H9 (cell line): ENCODE results near the gene COX4I2. TPM values are rescaled to one million over a fixed set of nuclear protein-coding genes. Genes with fewer than 3 reads are reported as not detected.

Source experiments
- DNase-seq: peaks from one replicate; pipeline ENCODE4 v3.0.0-alpha.2; 2017
- H2AFZ ChIP-seq: one replicate; pipeline ENCODE4 v1.6.1; 2013; ENCODE audit warnings: mild to moderate bottlenecking, low read length, control low read depth, moderate library complexity
- H2AK5ac ChIP-seq: 2 replicates; pipeline ENCODE4 v1.6.1; 2013; ENCODE audit warnings: low read length, control low read depth, mixed read lengths; ENCODE audit not compliant: insufficient read length
- H2BK120ac ChIP-seq: one replicate; pipeline ENCODE4 v1.6.1; 2013; ENCODE audit warnings: low read depth, mild to moderate bottlenecking, low read length, control low read depth, inconsistent platforms; ENCODE audit not compliant: poor library complexity, severe bottlenecking
- H2BK12ac ChIP-seq: 2 replicates; pipeline ENCODE4 v1.6.1; 2013; ENCODE audit warnings: low read length, control low read depth, mixed read lengths, low read depth; ENCODE audit not compliant: insufficient read length
- H2BK15ac ChIP-seq: 2 replicates; pipeline ENCODE4 v1.6.1; 2013; ENCODE audit warnings: low read depth, low read length, control low read depth
- H2BK20ac ChIP-seq: one replicate; pipeline ENCODE4 v1.6.1; 2013; ENCODE audit warnings: low read depth, mild to moderate bottlenecking, low read length, control low read depth, inconsistent platforms; ENCODE audit not compliant: poor library complexity, severe bottlenecking
- H2BK5ac ChIP-seq: 2 replicates; pipeline ENCODE4 v1.6.1; 2013; ENCODE audit warnings: low read length, control low read depth, mixed read lengths; ENCODE audit not compliant: insufficient read length
- H3K14ac ChIP-seq: 2 replicates; pipeline ENCODE4 v1.6.1; 2013; ENCODE audit warnings: low read length, control low read depth; ENCODE audit not compliant: insufficient read depth
- H3K18ac ChIP-seq: 2 replicates; pipeline ENCODE4 v1.6.1; 2013; ENCODE audit warnings: low read depth, mild to moderate bottlenecking, mixed read lengths, low read length, control low read depth; ENCODE audit not compliant: insufficient read length
- H3K23ac ChIP-seq: 2 replicates; pipeline ENCODE4 v1.6.1; 2013; ENCODE audit warnings: low read length, control low read depth, mixed read lengths, low read depth; ENCODE audit not compliant: insufficient read length
- H3K23me2 ChIP-seq: 2 replicates; pipeline ENCODE4 v1.6.1; 2013; ENCODE audit warnings: low read depth, mild to moderate bottlenecking, mixed read lengths, low read length, control low read depth; ENCODE audit not compliant: insufficient read length, poor library complexity, severe bottlenecking
- H3K27ac ChIP-seq: 2 replicates; pipeline ENCODE4 v1.5.1; 2013; ENCODE audit warnings: low read length, control low read depth, mixed read lengths, low read depth; ENCODE audit not compliant: insufficient read length
- H3K27me3 ChIP-seq: 2 replicates; pipeline ENCODE4 v1.6.1; 2013; ENCODE audit warnings: low read length, control low read depth, inconsistent platforms; ENCODE audit not compliant: insufficient read depth
- H3K4ac ChIP-seq: 2 replicates; pipeline ENCODE4 v1.6.1; 2013; ENCODE audit warnings: low read depth, mild to moderate bottlenecking, control low read depth, inconsistent platforms, low read length, moderate library complexity
- H3K4me1 ChIP-seq: 2 replicates; pipeline ENCODE4 v1.6.1; 2013; ENCODE audit warnings: low read length, control low read depth, inconsistent platforms; ENCODE audit not compliant: insufficient read depth
- H3K4me2 ChIP-seq: 2 replicates; pipeline ENCODE4 v1.6.1; 2013; ENCODE audit warnings: low read length, control low read depth, mixed read lengths; ENCODE audit not compliant: insufficient read length, insufficient read depth
- H3K56ac ChIP-seq: 2 replicates; pipeline ENCODE4 v1.6.1; 2013; ENCODE audit warnings: low read depth, mild to moderate bottlenecking, mixed read lengths, low read length, control low read depth; ENCODE audit not compliant: insufficient read length
- H3K79me1 ChIP-seq: 2 replicates; pipeline ENCODE4 v1.6.1; 2013; ENCODE audit warnings: low read depth, mild to moderate bottlenecking, moderate library complexity, low read length, control low read depth, inconsistent platforms; ENCODE audit not compliant: insufficient read depth, poor library complexity, severe bottlenecking
- H3K79me2 ChIP-seq: 2 replicates; pipeline ENCODE4 v1.6.1; 2013; ENCODE audit warnings: low read length, control low read depth, inconsistent platforms; ENCODE audit not compliant: insufficient read depth
- H3K9ac ChIP-seq: 2 replicates; pipeline ENCODE4 v1.6.1; 2013; ENCODE audit warnings: low read length, control low read depth, mixed read lengths; ENCODE audit not compliant: insufficient read length; ENCODE audit errors: extremely low read depth
- H3K9me3 ChIP-seq: one replicate; pipeline ENCODE4 v1.6.1; 2013; ENCODE audit warnings: low read depth, low read length, inconsistent platforms; ENCODE audit not compliant: control insufficient read depth
- H3T11ph ChIP-seq: one replicate; pipeline ENCODE4 v1.6.1; 2013; ENCODE audit warnings: mild to moderate bottlenecking, low read length, control low read depth, inconsistent platforms
- H4K20me1 ChIP-seq: one replicate; pipeline ENCODE4 v1.6.1; 2013; ENCODE audit not compliant: control insufficient read depth, insufficient read length, insufficient read depth
- H4K5ac ChIP-seq: 2 replicates; pipeline ENCODE4 v1.6.1; 2013; ENCODE audit warnings: low read depth, mild to moderate bottlenecking, mixed read lengths, low read length, control low read depth; ENCODE audit not compliant: insufficient read length
- H4K8ac ChIP-seq: replicated peaks from 2 replicates; pipeline ENCODE4 v1.6.1; 2013; ENCODE audit warnings: low read length, control low read depth, mixed read lengths, low read depth; ENCODE audit not compliant: insufficient read length
- H4K91ac ChIP-seq: 2 replicates; pipeline ENCODE4 v1.6.1; 2013; ENCODE audit warnings: low read depth, mild to moderate bottlenecking, moderate library complexity, mixed read lengths, low read length, control low read depth; ENCODE audit not compliant: insufficient read length
- H3K27ac Mint-ChIP-seq, 3 experiments: 2 replicates in 2 of 3; 3 replicates in 1 of 3; pipeline ENCODE4 v1.8.0; 2020 to 2021; ENCODE audit warnings: mixed read lengths in 3 of 3, mild to moderate bottlenecking in 1 of 3, moderate library complexity in 1 of 3
- H3K27me3 Mint-ChIP-seq: 2 replicates; pipeline ENCODE4 v1.8.0; 2021; ENCODE audit warnings: low read depth, mild to moderate bottlenecking, moderate library complexity, mixed read lengths
- H3K36me3 Mint-ChIP-seq, 3 experiments: 2 replicates in 2 of 3; 3 replicates in 1 of 3; pipeline ENCODE4 v1.8.0; 2020 to 2021; ENCODE audit warnings: low read depth in 3 of 3, mixed read lengths in 3 of 3; ENCODE audit not compliant: insufficient read depth in 1 of 3
- H3K4me1 Mint-ChIP-seq, 2 experiments: 2 replicates each; pipeline ENCODE4 v1.8.0; 2020; ENCODE audit warnings: mixed read lengths in 2 of 2
- H3K4me3 Mint-ChIP-seq, 2 experiments: 2 replicates in 1 of 2; 3 replicates in 1 of 2; pipeline ENCODE4 v1.8.0; 2020 to 2021; ENCODE audit warnings: mild to moderate bottlenecking in 2 of 2, mixed read lengths in 2 of 2, moderate library complexity in 1 of 2
- H3K9me3 Mint-ChIP-seq, 2 experiments: 2 replicates in 1 of 2; 3 replicates in 1 of 2; pipeline ENCODE4 v1.8.0; 2020; ENCODE audit warnings: mild to moderate bottlenecking in 2 of 2, mixed read lengths in 2 of 2, moderate library complexity in 1 of 2
- WGBS: extraction: QIAGEN DNeasy Blood & Tissue Kit; methylation state at CpG from one replicate; pipeline ENCODE4 v1.1.7; 2013; ENCODE audit warnings: missing lambda C conversion rate, low lambda C conversion rate, mixed read lengths; ENCODE audit not compliant: insufficient read length; ENCODE audit errors: extremely low coverage; 5-methylcytosine and 5-hydroxymethylcytosine counted together
- total RNA-seq: library from RNA; stranded (reverse); gene quantifications from 2 replicates; pipeline ENCODE4 v1.2.1, GENCODE V29; 2021
- TF ChIP-seq, protein P1 (sequence below): fragments of 200-600 bp; sonication (generic); conservative IDR thresholded peaks from 3 replicates; pipeline ENCODE4 v1.8.0; 2021; ENCODE audit warnings: antibody characterized with exemption, mild to moderate bottlenecking

COX4I2 gene
- total RNA-seq, 1 experiment from 2014 or later: not detected

DNA sequence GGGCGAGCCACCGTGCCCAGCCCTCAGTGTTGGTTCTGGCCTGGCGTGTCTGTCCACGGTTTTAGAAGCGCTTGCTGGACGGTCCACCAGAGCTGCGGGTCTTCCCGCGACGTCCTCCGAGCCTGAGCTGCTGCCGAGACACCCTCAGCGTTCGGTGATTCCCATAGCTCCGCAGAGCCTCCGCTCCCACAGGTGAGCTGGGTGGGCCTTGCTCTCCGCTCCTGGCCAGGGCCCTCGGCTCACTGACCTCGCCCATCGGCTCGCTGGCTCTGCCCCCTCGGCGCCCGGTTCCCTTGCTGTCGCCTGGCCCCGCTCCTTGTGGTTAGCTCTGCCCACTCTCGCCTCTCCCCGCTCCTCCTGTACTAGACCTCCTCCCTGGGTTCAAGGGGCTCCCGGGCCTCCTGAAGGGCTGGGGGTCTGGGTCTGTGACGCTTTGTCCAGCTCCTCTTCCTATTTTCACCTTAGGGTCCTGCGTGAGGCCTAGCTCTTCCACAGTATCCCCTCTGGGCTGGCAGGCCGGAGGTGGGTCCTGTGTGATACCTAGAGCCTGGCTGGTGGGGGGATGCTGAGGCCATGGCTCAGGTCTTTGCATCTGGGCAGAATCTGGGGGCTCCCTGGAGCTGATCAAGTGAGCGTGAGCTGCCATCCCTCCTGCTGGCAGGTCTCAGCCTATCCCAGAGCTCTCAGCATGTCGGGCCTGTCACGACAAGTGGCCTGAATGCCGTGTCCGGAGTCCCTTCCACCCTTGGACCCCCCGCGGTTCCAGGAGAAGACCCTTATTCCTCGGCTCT lies 5.0 kb upstream of the COX4I2 start:
- Histone ChIP-seq H4K8ac (no peak overlapping the region), H3K9ac (no peak overlapping the region), H3K14ac (no peak overlapping the region), H2BK5ac (no peak overlapping the region), H3K27ac (no peak overlapping the region), H3K4me1 (no peaks in the 10 kb centered on the region), H4K91ac (no peak overlapping the region), H3K4ac (no peak overlapping the region), H3K4me2 (no peak overlapping the region), H3K56ac (no peak overlapping the region), H2BK15ac (no peak overlapping the region), H3K18ac (no peak overlapping the region), H2AFZ (no peak overlapping the region), H3T11ph (no peak overlapping the region), H3K79me1 (no peaks in the 10 kb centered on the region), H4K5ac (no peak overlapping the region), H2BK20ac (no peak overlapping the region), H2BK120ac (no peak overlapping the region), H2AK5ac (no peak overlapping the region), H3K9me3 (no peaks in the 10 kb centered on the region), H2BK12ac (no peak overlapping the region), H3K23ac (no peak overlapping the region), H3K79me2 (no peaks in the 10 kb centered on the region), H4K20me1 (peaks cover 2% of the 10 kb centered on the region), H3K27me3 (no peaks in the 10 kb centered on the region), H3K23me2 (no peaks in the 10 kb centered on the region)
- Mint-ChIP-seq H3K27me3 (peaks cover 1% of the 10 kb centered on the region; the same call in 1 of the 2 replicates), H3K4me1 (peaks cover 0 to 2% of the 10 kb centered on the region in 2 experiments; a peak in 2 of 4 replicates), H3K36me3 (no peaks in the 10 kb centered on the region), H3K4me3 (no peak overlapping the region), H3K9me3 (no peaks in the 10 kb centered on the region), H3K27ac (no peak overlapping the region)
- TF ChIP-seq, protein P1, sequence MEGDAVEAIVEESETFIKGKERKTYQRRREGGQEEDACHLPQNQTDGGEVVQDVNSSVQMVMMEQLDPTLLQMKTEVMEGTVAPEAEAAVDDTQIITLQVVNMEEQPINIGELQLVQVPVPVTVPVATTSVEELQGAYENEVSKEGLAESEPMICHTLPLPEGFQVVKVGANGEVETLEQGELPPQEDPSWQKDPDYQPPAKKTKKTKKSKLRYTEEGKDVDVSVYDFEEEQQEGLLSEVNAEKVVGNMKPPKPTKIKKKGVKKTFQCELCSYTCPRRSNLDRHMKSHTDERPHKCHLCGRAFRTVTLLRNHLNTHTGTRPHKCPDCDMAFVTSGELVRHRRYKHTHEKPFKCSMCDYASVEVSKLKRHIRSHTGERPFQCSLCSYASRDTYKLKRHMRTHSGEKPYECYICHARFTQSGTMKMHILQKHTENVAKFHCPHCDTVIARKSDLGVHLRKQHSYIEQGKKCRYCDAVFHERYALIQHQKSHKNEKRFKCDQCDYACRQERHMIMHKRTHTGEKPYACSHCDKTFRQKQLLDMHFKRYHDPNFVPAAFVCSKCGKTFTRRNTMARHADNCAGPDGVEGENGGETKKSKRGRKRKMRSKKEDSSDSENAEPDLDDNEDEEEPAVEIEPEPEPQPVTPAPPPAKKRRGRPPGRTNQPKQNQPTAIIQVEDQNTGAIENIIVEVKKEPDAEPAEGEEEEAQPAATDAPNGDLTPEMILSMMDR: no peak
- no CpG with 5 or more reads among the region's 40 CpGs for WGBS
- DNase-seq: no peak
